PFSK-1 (cell line): ENCODE results near the gene TRPM7.

ENCODE experiments used
- FOXP2 ChIP-seq: optimal IDR thresholded peaks from 2 replicates; pipeline ENCODE3; 2011; ENCODE audit warnings: borderline replicate concordance, control low read depth, inconsistent platforms; ENCODE audit not compliant: insufficient read depth; ENCODE audit errors: extremely low read length, extremely low read depth
- POLR2AphosphoS5 ChIP-seq: IDR thresholded peaks from 2 replicates; pipeline ENCODE4 v1.6.1; 2012; ENCODE audit warnings: low read depth, mild to moderate bottlenecking, control low read depth, low read length, moderate library complexity
- TAF1 ChIP-seq: IDR thresholded peaks from 2 replicates; pipeline ENCODE4 v1.6.1; 2012; ENCODE audit warnings: low read length, control low read depth, borderline replicate concordance; ENCODE audit not compliant: insufficient read depth
- TF ChIP-seq, protein P1 (sequence below), 2 experiments: IDR thresholded peaks; 2 replicates each; pipeline versions ENCODE4 v1.6.1 to v1.8.0; 2011 to 2012; ENCODE audit warnings: low read depth in 2 of 2, low read length in 2 of 2, control low read depth in 1 of 2, inconsistent platforms in 1 of 2, mild to moderate bottlenecking in 1 of 2, moderate library complexity in 1 of 2; ENCODE audit not compliant: insufficient read depth in 1 of 2

DNA sequence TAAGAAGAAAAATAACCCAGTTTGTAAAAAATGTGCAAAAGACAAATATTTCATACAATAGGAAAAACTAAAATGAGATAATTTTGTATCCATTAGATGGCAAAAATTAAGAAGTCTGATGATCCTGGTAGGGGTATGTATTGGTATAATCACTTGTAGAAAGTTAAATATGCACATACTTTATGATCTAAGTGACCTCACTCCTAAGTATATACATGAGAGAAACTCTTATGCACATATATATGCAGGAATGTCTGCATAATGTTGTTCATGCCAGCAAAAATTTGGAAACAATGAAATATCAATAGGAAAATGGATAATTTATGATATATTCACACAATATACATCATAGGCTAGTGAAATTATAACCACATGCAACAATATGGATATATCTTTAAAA lies 173.6 kb downstream of the TRPM7 start:
- TF ChIP-seq, protein P1, sequence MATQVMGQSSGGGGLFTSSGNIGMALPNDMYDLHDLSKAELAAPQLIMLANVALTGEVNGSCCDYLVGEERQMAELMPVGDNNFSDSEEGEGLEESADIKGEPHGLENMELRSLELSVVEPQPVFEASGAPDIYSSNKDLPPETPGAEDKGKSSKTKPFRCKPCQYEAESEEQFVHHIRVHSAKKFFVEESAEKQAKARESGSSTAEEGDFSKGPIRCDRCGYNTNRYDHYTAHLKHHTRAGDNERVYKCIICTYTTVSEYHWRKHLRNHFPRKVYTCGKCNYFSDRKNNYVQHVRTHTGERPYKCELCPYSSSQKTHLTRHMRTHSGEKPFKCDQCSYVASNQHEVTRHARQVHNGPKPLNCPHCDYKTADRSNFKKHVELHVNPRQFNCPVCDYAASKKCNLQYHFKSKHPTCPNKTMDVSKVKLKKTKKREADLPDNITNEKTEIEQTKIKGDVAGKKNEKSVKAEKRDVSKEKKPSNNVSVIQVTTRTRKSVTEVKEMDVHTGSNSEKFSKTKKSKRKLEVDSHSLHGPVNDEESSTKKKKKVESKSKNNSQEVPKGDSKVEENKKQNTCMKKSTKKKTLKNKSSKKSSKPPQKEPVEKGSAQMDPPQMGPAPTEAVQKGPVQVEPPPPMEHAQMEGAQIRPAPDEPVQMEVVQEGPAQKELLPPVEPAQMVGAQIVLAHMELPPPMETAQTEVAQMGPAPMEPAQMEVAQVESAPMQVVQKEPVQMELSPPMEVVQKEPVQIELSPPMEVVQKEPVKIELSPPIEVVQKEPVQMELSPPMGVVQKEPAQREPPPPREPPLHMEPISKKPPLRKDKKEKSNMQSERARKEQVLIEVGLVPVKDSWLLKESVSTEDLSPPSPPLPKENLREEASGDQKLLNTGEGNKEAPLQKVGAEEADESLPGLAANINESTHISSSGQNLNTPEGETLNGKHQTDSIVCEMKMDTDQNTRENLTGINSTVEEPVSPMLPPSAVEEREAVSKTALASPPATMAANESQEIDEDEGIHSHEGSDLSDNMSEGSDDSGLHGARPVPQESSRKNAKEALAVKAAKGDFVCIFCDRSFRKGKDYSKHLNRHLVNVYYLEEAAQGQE (IDR thresholded peaks at IDR 0.05; ENCODE audit: insufficient read depth in 1 of 2, low read depth in 2 of 2, low read length in 2 of 2) = no peak
- TF ChIP-seq POLR2AphosphoS5 (no peak), TAF1 (no peak), FOXP2 (no peak)
